ENCODE results near the gene RBM43.
"Not testable (repeated sequence)": the region's sequence is repeated elsewhere in the genome, so short reads cannot be mapped to it uniquely, and the experiment has no call there.

Gene RBM43

GRCh38 chr2:151297882-151298281 lies 36.2 kb upstream of the RBM43 start:
- TF ChIP-seq CTCF (IDR thresholded peaks at IDR 0.05) (no peak), ZFX (IDR thresholded peaks at IDR 0.05; ENCODE audit: borderline replicate concordance) (no peak)
- no peak overlapping the region for H3K27ac ChIP-seq

- H3K27ac ChIP-seq = not testable (repeated sequence)
These were observed 34.3 kb upstream of the RBM43 start for GRCh38 chr2:151295926-151296325.

GRCh38 chr2:151292546-151292945 lies 30.9 kb upstream of the RBM43 start:
- TF ChIP-seq CTCF (IDR thresholded peaks at IDR 0.05) (no peak), ZFX (IDR thresholded peaks at IDR 0.05; ENCODE audit: borderline replicate concordance) (no peak)
- H3K27ac ChIP-seq = no peak overlapping the region

- no peak overlapping the region for H3K27ac ChIP-seq
- TF ChIP-seq CTCF (IDR thresholded peaks at IDR 0.05) (no peak), ZFX (IDR thresholded peaks at IDR 0.05; ENCODE audit: borderline replicate concordance) (no peak)
These were observed 30.5 kb upstream of the RBM43 start for GRCh38 chr2:151292141-151292540.

GRCh38 chr2:151291224-151291623 lies 29.6 kb upstream of the RBM43 start:
- TF ChIP-seq CTCF (IDR thresholded peaks at IDR 0.05) (no peak), ZFX (IDR thresholded peaks at IDR 0.05; ENCODE audit: borderline replicate concordance) (no peak)
- no peak overlapping the region for H3K27ac ChIP-seq

- TF ChIP-seq ZFX (IDR thresholded peaks at IDR 0.05; ENCODE audit: borderline replicate concordance) = no peak
- TF ChIP-seq CTCF (IDR thresholded peaks at IDR 0.05) = no peak
- H3K27ac ChIP-seq = no peak overlapping the region
These were observed 28.6 kb upstream of the RBM43 start for GRCh38 chr2:151289972-151290866.

- no peak overlapping the region for H3K27ac ChIP-seq
- TF ChIP-seq ZFX (IDR thresholded peaks at IDR 0.05; ENCODE audit: borderline replicate concordance) = no peak
- TF ChIP-seq CTCF (IDR thresholded peaks at IDR 0.05) = no peak
These were observed 26.0 kb upstream of the RBM43 start for GRCh38 chr2:151287513-151288250.

Data from 22Rv1 (cell line).